HL-60 (cell line): Measurements from ENCODE around the gene IGSF9.

Experiments used
- POLR2AphosphoS5 ChIP-seq: IDR thresholded peaks from 2 replicates; pipeline ENCODE4 v1.6.1; 2012; ENCODE audit warnings: low read depth
- TF ChIP-seq, protein P1 (sequence below): IDR thresholded peaks from one replicate; pipeline ENCODE4 v1.5.1; 2011; ENCODE audit warnings: low read length, control low read depth, inconsistent platforms; ENCODE audit not compliant: insufficient read depth
- TF ChIP-seq, protein P2 (sequence below): IDR thresholded peaks from 2 replicates; pipeline ENCODE4 v1.6.1; 2012; ENCODE audit warnings: low read depth; ENCODE audit not compliant: insufficient replicate concordance

DNA sequence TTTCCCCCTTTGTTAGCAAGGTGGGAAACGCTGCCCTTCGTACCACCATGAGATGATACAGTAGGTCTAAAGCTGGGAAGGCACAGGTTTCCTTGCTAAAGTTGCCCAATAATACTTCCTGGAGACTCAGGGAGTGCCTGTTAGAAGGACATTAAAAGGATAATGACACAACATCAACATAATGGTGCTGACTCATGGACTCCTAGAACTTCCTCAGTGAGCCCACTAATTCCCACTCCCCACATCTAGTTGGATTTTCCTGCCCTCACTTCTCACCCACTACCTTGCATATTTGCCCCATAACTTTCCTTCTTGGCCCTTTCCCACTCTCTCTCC lies 62.9 kb downstream of the IGSF9 start:
- TF ChIP-seq POLR2AphosphoS5: no peak
- TF ChIP-seq, protein P1, sequence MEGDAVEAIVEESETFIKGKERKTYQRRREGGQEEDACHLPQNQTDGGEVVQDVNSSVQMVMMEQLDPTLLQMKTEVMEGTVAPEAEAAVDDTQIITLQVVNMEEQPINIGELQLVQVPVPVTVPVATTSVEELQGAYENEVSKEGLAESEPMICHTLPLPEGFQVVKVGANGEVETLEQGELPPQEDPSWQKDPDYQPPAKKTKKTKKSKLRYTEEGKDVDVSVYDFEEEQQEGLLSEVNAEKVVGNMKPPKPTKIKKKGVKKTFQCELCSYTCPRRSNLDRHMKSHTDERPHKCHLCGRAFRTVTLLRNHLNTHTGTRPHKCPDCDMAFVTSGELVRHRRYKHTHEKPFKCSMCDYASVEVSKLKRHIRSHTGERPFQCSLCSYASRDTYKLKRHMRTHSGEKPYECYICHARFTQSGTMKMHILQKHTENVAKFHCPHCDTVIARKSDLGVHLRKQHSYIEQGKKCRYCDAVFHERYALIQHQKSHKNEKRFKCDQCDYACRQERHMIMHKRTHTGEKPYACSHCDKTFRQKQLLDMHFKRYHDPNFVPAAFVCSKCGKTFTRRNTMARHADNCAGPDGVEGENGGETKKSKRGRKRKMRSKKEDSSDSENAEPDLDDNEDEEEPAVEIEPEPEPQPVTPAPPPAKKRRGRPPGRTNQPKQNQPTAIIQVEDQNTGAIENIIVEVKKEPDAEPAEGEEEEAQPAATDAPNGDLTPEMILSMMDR: no peak
- TF ChIP-seq, protein P2, sequence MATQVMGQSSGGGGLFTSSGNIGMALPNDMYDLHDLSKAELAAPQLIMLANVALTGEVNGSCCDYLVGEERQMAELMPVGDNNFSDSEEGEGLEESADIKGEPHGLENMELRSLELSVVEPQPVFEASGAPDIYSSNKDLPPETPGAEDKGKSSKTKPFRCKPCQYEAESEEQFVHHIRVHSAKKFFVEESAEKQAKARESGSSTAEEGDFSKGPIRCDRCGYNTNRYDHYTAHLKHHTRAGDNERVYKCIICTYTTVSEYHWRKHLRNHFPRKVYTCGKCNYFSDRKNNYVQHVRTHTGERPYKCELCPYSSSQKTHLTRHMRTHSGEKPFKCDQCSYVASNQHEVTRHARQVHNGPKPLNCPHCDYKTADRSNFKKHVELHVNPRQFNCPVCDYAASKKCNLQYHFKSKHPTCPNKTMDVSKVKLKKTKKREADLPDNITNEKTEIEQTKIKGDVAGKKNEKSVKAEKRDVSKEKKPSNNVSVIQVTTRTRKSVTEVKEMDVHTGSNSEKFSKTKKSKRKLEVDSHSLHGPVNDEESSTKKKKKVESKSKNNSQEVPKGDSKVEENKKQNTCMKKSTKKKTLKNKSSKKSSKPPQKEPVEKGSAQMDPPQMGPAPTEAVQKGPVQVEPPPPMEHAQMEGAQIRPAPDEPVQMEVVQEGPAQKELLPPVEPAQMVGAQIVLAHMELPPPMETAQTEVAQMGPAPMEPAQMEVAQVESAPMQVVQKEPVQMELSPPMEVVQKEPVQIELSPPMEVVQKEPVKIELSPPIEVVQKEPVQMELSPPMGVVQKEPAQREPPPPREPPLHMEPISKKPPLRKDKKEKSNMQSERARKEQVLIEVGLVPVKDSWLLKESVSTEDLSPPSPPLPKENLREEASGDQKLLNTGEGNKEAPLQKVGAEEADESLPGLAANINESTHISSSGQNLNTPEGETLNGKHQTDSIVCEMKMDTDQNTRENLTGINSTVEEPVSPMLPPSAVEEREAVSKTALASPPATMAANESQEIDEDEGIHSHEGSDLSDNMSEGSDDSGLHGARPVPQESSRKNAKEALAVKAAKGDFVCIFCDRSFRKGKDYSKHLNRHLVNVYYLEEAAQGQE: no peak
